C1 segment of cervical spinal cord (tissue), 14 donors: Measurements from ENCODE around the gene P2RY2.
A peak's percentile ranks its signal among the peaks of the same experiment; 100 is the strongest.

Experiments
- DNase-seq, 14 donors: peaks; one replicate each; lab custom pipeline; 2025; lab: John Stamatoyannopoulos, UW

Gene P2RY2

GRCh38 chr11:73242251-73243092, 24.4 kb downstream of the P2RY2 start:
- DNase-seq = peak in 13 of 14 donors; percentile 10 to 73 (median 45)

GRCh38 chr11:73243093-73243485, 25.0 kb downstream of the P2RY2 start:
- DNase-seq = no peak

- DNase-seq = no peak
Measured at GRCh38 chr11:73244589-73245240, 26.6 kb downstream of the P2RY2 start.

GRCh38 chr11:73245461-73245860, 27.4 kb downstream of the P2RY2 start:
- no peak for DNase-seq

- DNase-seq = no peak
Measured at GRCh38 chr11:73246303-73246702, 28.2 kb downstream of the P2RY2 start.

- no peak for DNase-seq
Measured at GRCh38 chr11:73248526-73249185, 30.6 kb downstream of the P2RY2 start.

- no peak for DNase-seq
Measured at GRCh38 chr11:73249304-73249703, 31.2 kb downstream of the P2RY2 start.

GRCh38 chr11:73249853-73250783, 32.0 kb downstream of the P2RY2 start:
- no peak for DNase-seq

- DNase-seq = no peak
Measured at GRCh38 chr11:73252577-73253191, 34.6 kb downstream of the P2RY2 start.

- peak in 3 of 14 donors; percentile 7 to 77 (median 12) for DNase-seq
Measured at GRCh38 chr11:73257342-73258103, 39.4 kb downstream of the P2RY2 start.

GRCh38 chr11:73258104-73259035, 40.3 kb downstream of the P2RY2 start:
- DNase-seq = no peak

GRCh38 chr11:73259406-73260126, 41.5 kb downstream of the P2RY2 start:
- DNase-seq = no peak

GRCh38 chr11:73260127-73260457, 42.0 kb downstream of the P2RY2 start:
- no peak for DNase-seq

- DNase-seq = no peak
Measured at GRCh38 chr11:73262851-73263495, 44.9 kb downstream of the P2RY2 start.

- DNase-seq = no peak
Measured at GRCh38 chr11:73263640-73264039, 45.6 kb downstream of the P2RY2 start.

- DNase-seq = no peak
Measured at GRCh38 chr11:73265278-73265810, 47.3 kb downstream of the P2RY2 start.

- no peak for DNase-seq
Measured at GRCh38 chr11:73265853-73266645, 48.0 kb downstream of the P2RY2 start.
